Stomach (tissue), 9 donors: ENCODE data around the gene BPIFB2. TPM values are rescaled to one million over a fixed set of nuclear protein-coding genes. Genes with fewer than 3 reads are reported as not detected.

Source experiments
- DNase-seq, 2 donors: peaks; one replicate each; pipeline versions ENCODE4 v3.0.0 to v3.0.0-alpha.2; 2013 to 2019
- H3K27ac ChIP-seq, 5 donors: fragments of 200-600 bp in 4 of 5; sonication (generic) in 4 of 5; one replicate each; pipeline ENCODE4 v1.5.1; 2013 to 2019; ENCODE audit warnings: mild to moderate bottlenecking in 1 of 5, moderate library complexity in 1 of 5
- H3K27me3 ChIP-seq, 3 donors: fragments of 200-600 bp; sonication (generic); one replicate each; pipeline ENCODE4 v1.5.1; 2017 to 2019; ENCODE audit warnings: mixed run types in 1 of 3
- H3K36me3 ChIP-seq, 4 donors: fragments of 200-600 bp; sonication (generic); 1 replicate in 3 of 4; 2 replicates in 1 of 4; pipeline ENCODE4 v1.5.1; 2016 to 2019
- H3K4me1 ChIP-seq, 4 donors: fragments of 200-600 bp; sonication (generic); one replicate each; pipeline ENCODE4 v1.5.1; 2016 to 2019
- H3K4me3 ChIP-seq, 4 donors: fragments of 200-600 bp; sonication (generic) in 3 of 4; one replicate each; pipeline ENCODE4 v1.5.1; 2016 to 2019; ENCODE audit warnings: mild to moderate bottlenecking in 1 of 4
- H3K9me3 ChIP-seq, 4 donors: fragments of 200-600 bp; sonication (generic); one replicate each; pipeline ENCODE4 v1.5.1; 2016 to 2019
- CTCF ChIP-seq, 7 experiments: fragments of 450-650 bp in 4 of 7; fragments of 200-600 bp in 3 of 7; sonication (generic) in 3 of 7; IDR thresholded peaks; one replicate each; pipeline ENCODE4 v1.5.1; 2016 to 2019; ENCODE audit warnings: antibody characterized with exemption in 7 of 7, control low read depth in 2 of 7, mild to moderate bottlenecking in 1 of 7
- EP300 ChIP-seq: sonication (generic); formaldehyde crosslinking; IDR thresholded peaks from one replicate; pipeline ENCODE4 v1.6.1; 2017; ENCODE audit warnings: antibody characterized with exemption
- POLR2A ChIP-seq, 4 donors: fragments of 450-650 bp; IDR thresholded peaks; one replicate each; pipeline ENCODE4 v1.6.1; 2016; ENCODE audit warnings: antibody characterized with exemption in 4 of 4, control low read depth in 2 of 4, mild to moderate bottlenecking in 1 of 4, moderate library complexity in 1 of 4
- POLR2AphosphoS5 ChIP-seq, 3 donors: sonication (generic); formaldehyde crosslinking; IDR thresholded peaks; one replicate each; pipeline ENCODE4 v1.6.1; 2016; ENCODE audit warnings: antibody characterized with exemption in 3 of 3
- WGBS, 5 donors: extraction: QIAGEN DNeasy Blood & Tissue Kit in 3 of 5; methylation state at CpG; one replicate each; pipeline versions ENCODE4 v1.1.5 to v1.1.7; 2013 to 2018; 5-methylcytosine and 5-hydroxymethylcytosine counted together
- intact Hi-C: fragments of 100-400 bp; cut with DNase I; formaldehyde crosslinking; loops from one replicate; pipeline ENCODE4 v1.15.1; 2023; ENCODE audit warnings: low total_unique reads
- polyA plus RNA-seq, 3 donors: library from polyadenylated mRNA; stranded (reverse); fragments of 200-250 nt; gene quantifications; one replicate each; pipeline ENCODE4 v1.2.3, GENCODE V29; 2013
- total RNA-seq, 5 donors: library from RNA; depleted of rRNA; stranded (reverse); fragments of >200 nt; gene quantifications; one replicate each; pipeline versions ENCODE4 v1.1.0 to v1.2.3, GENCODE V29; 2014 to 2016
- donor health status: healthy with polysubstance abuse.
- donor health status: Bipolar disorder and iron deficiency.
- donor health status: healthy.

The BPIFB2 gene
- total and polyA plus RNA-seq, 8 donors: 3.3 TPM; not detected in 7

GRCh38 chr20:33024243-33024560 is 16.7 kb downstream of the BPIFB2 start:
- TF ChIP-seq EP300: no peak
- no peak for TF ChIP-seq POLR2A (IDR thresholded peaks at IDR 0.05)
- TF ChIP-seq POLR2AphosphoS5 (IDR thresholded peaks at IDR 0.05): no peak
- no peak for TF ChIP-seq CTCF (IDR thresholded peaks at IDR 0.05)
- Histone ChIP-seq H3K27ac (no peak overlapping the region), H3K36me3 (no peaks in the 10 kb centered on the region), H3K27me3 (peaks cover 0 to 15% (median 0%) of the 10 kb centered on the region in 3 donors), H3K9me3 (no peaks in the 10 kb centered on the region), H3K4me3 (no peak overlapping the region), H3K4me1 (no peaks in the 10 kb centered on the region)
- DNase-seq: no peak
- 56 to 78% (median 72%) methylated on average over 1 of the region's 1 CpG for WGBS, 5 donors
- intact Hi-C loops: no loop called here

DNA sequence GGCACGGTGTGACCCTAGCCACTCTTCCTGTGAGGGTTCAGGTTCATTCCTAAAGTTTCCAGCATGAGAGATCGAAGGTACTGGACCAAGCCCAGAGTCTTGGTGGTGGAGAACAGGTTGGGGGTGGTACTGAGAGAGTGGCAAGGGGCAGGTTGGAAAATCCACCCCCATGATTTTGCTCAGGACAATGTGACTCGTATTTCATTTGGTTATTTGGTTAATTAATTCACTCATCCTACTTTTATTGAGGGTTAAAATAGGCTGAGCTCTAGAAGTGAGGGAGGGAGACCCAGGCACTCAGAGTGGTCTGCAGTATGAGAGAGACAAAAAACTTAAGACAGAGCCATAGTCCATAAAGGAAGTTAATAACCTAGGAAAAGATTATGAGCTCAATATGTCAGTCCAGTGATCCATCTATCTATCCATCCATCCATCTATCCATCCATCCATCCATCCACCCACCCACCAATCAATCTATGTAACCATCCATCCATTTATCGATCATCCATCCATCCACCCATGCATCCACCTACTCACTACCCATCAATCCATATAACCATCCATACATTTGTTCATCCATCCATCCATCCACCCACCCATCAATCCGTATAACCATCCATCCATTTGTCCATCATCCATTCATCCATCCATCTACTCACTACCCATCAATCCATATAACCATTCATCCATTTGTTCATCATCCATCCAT is 17.3 kb downstream of the BPIFB2 start:
- intact Hi-C loops: no loop called here
- Histone ChIP-seq H3K9me3 (no peaks in the 10 kb centered on the region), H3K27ac (no peak overlapping the region), H3K27me3 (peaks cover 0 to 20% (median 0%) of the 10 kb centered on the region in 3 donors), H3K36me3 (no peaks in the 10 kb centered on the region), H3K4me1 (no peaks in the 10 kb centered on the region), H3K4me3 (no peak overlapping the region)
- 61 to 74% (median 69%) methylated on average over 5 of the region's 5 CpGs for WGBS, 5 donors
- TF ChIP-seq POLR2AphosphoS5 (IDR thresholded peaks at IDR 0.05): no peak
- TF ChIP-seq POLR2A (IDR thresholded peaks at IDR 0.05): no peak
- no peak for TF ChIP-seq CTCF (IDR thresholded peaks at IDR 0.05)
- TF ChIP-seq EP300: no peak
- no peak for DNase-seq

GRCh38 chr20:33025318-33025876 is 17.9 kb downstream of the BPIFB2 start:
- TF ChIP-seq POLR2AphosphoS5 (IDR thresholded peaks at IDR 0.05) (no peak), POLR2A (IDR thresholded peaks at IDR 0.05) (no peak), CTCF (IDR thresholded peaks at IDR 0.05) (no peak), EP300 (no peak)
- Histone ChIP-seq H3K36me3 (no peaks in the 10 kb centered on the region), H3K27me3 (peaks cover 0 to 20% (median 0%) of the 10 kb centered on the region in 3 donors), H3K4me3 (no peak overlapping the region), H3K9me3 (no peaks in the 10 kb centered on the region), H3K4me1 (no peaks in the 10 kb centered on the region), H3K27ac (no peak overlapping the region)
- WGBS, 5 donors: 48 to 95% (median 62%) methylated on average over 9 of the region's 9 CpGs
- no peak for DNase-seq
- intact Hi-C loops: no loop called here

DNA sequence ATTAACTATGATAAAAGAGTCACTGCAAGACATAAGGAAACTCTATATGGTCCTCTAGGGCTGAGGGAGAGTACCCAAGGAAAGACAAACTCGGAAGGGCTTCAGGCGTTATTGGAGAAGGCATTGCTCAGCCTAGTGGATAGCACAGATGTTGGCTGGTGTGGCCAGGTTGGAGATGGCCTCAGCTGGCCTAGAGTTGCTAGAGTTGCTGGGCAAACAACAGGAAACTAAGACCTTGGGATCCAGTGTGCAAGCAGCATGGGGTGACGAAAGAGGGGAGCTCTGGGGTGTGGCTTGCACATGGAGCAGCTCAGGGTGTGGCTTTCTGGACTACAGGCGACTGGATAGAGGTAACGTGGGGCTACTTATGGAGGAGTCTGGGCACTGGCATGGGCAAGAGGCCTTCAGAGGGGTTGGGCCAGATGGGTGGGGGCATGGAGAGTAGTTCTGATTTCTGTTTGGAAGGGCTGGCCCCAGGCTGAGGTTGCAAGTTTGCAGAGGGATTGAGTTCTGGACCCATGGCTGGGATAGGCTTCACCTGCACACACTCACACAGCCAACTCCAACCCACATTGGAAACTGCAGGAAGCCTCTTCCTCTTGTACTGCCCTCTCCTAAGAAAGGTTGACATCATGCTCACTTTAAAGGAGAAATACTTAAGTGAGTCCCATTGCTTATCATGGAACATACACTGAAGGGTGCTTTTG is 18.7 kb downstream of the BPIFB2 start:
- no peak overlapping the region for H3K27ac ChIP-seq
- no peak overlapping the region for H3K4me3 ChIP-seq
- intact Hi-C loops: no loop called here
- WGBS, 5 donors: 49 to 63% (median 54%) methylated on average over 5 of the region's 5 CpGs
- no peaks in the 10 kb centered on the region for H3K4me1 ChIP-seq
- H3K27me3 ChIP-seq: peaks cover 0 to 20% (median 0%) of the 10 kb centered on the region in 3 donors
- no peaks in the 10 kb centered on the region for H3K36me3 ChIP-seq
- DNase-seq: no peak
- TF ChIP-seq CTCF (IDR thresholded peaks at IDR 0.05): no peak
- no peak for TF ChIP-seq EP300
- TF ChIP-seq POLR2AphosphoS5 (IDR thresholded peaks at IDR 0.05): no peak
- no peak for TF ChIP-seq POLR2A (IDR thresholded peaks at IDR 0.05)
- no peaks in the 10 kb centered on the region for H3K9me3 ChIP-seq
